DMS153 treated with DMSO at 0.1 percent for 48 hours (cell line): Measurements from ENCODE around the gene KIF26B.

ENCODE experiments used
- DNase-seq: peaks from one replicate; lab custom pipeline; 2025; ENCODE audit not compliant: unreplicated experiment; lab: John Stamatoyannopoulos, UW

The KIF26B gene

DNA sequence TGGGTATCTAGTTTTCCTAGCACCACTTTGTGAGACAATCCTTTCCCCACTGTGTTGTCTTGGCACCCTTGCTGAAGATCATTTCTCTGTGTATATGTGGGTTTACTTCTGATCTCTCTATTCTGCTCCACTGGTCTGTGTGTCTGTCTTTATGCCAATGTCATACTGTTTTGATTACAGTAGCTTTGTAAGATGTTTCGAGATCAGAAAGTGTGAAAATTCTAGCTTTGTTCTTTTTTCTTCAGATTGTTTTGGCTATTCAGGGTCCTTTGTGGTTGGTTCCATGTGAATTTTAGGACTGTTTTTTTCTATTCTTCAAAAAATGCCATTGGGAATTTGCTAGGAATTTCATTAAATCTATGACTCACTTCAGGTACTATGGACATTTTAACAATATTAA, 116.2 kb downstream of the KIF26B start:
- no peak for DNase-seq

DNA sequence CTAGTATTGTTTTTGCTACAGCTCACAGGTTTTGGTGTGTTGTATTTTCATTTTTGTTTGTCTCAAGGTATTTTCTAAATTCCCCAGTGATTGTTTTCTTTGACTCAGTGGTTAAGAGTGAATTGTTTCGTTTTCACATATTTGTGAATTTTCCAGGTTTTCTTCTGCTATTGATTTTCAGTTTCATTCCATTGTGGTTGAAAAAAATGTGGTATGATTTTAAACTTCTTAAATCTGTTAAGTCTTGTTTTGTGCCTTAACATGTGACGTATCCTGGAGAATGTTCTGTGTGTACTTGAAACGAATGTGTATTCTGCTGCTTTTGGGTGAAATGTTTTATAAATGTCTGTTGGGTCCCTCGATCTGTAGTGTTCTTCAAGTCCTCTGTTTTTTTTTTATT, 117.9 kb downstream of the KIF26B start:
- DNase-seq, result no peak

GRCh38 chr1:245276445-245276844, 121.7 kb downstream of the KIF26B start:
- no peak for DNase-seq

GRCh38 chr1:245277276-245277675, 122.5 kb downstream of the KIF26B start:
- peak; percentile 29 for DNase-seq

GRCh38 chr1:245278846-245279245, 124.1 kb downstream of the KIF26B start:
- no peak for DNase-seq

DNA sequence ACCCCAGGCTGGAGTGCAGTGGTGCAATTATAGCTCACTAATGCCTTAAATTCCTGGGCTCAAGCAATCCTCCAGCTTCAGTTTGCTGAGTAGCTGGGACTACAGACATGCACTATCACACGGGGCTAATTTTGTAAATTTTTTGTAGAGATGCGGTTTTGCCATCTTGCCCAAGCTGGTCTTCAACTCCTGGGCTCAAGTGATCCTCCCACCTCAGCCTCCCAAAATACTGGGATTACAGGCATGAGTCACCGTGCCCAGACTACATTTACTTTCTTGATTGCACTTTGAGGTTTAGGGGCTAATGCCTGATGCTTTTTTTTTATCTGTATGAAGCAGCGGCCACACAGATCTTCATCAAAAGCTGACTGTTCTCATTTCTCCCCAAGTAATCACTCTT, 124.6 kb downstream of the KIF26B start:
- no peak for DNase-seq

GRCh38 chr1:245283001-245283400, 128.2 kb downstream of the KIF26B start:
- no peak for DNase-seq

- DNase-seq, result no peak
Observed at GRCh38 chr1:245285168-245285567, 130.4 kb downstream of the KIF26B start.

DNA sequence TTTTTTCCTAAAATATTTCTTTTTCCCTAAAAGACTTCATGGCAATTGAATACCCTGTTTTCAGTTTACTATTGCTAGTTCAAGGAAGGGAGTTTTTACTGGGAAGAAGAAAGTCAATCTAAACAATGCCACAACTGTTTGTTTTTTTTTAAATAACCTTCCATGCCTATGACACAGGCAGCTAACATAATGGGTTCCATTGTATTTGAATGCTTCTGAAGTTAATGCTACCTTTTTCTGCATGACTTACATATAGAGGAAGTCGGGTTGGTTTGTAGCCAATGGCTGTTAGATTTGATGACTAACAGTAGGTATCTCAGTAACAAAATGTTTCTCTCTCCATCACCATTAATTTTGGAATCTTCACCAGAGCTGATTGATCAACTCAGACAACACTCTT, 134.0 kb downstream of the KIF26B start:
- DNase-seq, result no peak

DNA sequence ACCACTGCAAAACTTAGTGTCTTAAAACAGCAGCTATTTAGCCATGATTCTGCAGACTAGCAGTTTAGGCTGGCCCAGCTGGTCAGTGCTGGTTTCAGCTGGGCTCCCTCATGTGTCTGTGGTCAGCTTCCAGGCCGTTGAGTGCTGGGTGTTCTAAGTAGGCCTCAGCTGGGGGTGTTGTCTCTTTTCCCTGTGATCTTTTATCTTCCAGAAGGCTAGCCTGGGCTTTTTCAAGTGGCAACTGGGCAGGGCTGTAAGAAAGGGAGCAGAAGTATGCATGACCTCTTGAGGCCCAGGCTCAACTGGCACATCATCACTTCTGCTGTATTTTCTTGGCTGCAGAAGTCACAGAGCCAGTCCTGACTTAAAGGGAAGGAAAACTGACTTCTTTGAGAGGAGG, 136.1 kb downstream of the KIF26B start:
- DNase-seq, result no peak

DNA sequence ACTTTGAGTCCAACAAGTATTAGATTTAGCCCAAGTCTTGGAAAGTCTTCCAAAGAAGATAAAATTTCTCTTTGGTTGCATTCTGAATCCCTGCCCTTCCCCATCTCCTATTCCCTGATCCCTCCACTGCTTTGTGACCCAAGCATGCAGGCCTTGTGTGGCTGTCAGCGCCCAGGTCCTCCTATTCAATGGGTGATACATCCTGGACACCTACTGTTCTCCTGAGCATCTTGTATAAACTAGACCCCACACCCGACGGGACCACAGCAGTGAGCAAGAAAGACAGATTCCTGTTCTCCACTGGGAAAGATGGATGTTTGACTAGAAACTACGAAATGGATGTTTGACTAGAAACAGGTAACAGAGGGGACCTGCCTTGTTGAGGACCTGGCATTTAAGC, 136.6 kb downstream of the KIF26B start:
- no peak for DNase-seq

DNA sequence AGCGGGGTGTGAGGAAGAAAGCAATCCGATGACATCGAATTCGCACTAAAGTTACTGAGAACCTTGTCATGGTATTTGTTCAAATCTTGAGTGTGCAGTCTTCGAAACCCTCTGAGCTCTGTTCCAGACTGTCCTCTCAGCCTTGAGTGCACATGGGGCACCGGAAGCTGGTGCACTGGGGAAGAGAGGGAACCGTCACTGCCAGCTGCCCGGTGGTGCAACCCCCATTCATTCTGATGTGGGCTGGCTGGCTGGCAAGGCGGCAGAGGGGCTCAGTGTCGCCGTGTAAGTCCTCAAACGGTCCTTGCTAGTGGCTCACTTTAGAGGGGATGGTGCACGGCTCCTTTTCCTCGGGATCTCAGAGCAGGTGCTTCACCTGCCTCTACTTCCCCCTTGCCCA, 137.4 kb downstream of the KIF26B start:
- DNase-seq, result no peak

DNA sequence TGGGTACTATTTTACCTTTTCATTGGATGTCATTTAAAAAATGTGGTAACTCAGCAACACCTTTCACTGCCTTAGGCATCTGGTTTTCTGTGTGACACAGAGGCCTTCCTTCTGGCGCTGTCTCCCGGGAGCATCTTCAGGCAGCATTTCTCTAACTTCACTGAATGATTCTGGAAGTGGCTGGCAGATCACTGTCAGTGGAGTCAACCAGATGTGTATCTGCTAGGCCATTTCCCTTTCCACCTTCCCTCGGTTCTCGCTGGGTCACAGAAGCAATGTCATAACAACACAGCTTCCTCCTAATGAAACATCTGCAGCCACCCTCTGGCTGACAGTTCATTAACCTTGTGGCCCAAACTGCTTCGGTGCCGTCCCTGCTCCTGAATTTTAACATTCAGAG, 137.8 kb downstream of the KIF26B start:
- DNase-seq, result no peak

- DNase-seq, result no peak
Observed at GRCh38 chr1:245294020-245294419, 139.2 kb downstream of the KIF26B start.

DNA sequence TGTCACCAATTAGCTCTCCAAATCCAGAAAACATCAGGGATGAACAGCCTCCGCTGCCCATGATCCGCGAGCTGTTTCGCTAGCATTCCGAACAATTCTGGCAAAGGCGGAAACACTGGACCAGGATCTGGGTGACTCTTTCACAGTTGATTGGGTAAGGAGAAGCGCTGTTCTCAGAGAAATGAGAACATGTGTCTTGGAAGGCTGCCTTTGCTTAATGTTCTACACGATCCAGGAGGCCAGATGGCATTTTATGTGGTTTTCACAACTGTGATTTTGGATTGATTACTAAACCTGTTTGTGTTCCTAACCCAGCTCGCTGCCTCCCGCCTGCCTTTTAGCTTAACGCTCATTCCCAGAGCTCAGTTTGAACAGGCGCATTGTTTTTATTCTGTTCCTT, 144.0 kb downstream of the KIF26B start:
- DNase-seq, result no peak

DNA sequence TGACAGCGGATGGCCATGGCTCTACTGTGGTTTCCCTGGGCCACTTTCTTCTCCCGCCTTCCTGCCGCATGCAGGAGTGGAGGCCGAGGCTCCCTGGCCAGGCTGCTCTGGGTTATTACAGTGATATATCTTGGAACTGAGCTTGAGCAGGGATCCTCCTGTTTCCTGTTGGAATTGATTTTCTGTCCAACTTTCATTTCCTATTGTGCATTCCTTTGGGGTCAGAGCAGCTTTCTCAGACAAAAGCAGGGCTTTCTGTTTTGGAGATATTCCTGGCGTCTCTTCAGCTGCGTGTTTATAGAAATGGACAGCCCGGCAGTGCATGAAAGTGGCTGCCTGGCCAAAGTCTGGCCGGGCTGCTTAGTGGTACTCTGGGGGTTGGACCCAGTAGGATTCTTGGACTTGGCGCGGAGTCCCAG, 146.4 kb downstream of the KIF26B start:
- no peak for DNase-seq

GRCh38 chr1:245301921-245302320, 147.1 kb downstream of the KIF26B start:
- no peak for DNase-seq

GRCh38 chr1:245304698-245305097, 149.9 kb downstream of the KIF26B start:
- no peak for DNase-seq

- no peak for DNase-seq
Observed at GRCh38 chr1:245306020-245306419, 151.2 kb downstream of the KIF26B start.

DNA sequence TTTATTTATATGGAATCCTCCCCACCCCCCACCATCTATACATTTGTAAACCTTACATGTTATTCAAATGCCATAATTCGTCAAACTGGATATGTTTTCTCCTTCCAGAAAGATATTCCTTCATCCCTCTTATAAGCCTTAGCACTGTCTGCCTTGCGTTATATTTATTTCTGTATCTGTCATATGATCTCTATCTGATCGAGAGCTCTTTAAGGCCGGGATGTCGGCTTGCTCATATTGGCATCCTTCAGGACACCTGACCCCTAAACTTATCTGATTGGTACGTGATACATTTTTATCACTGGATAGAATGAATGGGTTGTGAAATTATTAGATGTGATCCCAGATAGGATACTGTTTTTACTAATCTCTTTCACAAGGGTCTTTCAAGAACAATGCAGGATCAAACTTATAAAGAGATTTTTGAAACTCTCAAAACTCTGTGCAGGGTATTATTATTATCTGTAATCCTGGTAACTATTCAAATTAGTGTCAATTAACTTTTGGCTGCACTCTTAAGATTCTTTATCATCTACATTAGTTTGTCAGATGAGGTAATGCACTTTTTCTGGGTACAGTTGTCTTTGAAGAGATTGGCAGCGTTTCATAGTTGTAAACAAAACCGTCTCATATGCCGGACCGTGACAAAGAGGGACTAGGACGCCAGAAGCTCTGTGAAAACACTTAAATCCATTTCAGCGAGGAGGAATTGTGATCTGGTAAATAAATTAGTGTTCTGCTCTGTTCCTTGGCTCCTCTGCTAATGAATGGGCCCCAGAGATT, 152.0 kb downstream of the KIF26B start:
- DNase-seq, result peak; percentile 35

GRCh38 chr1:245310571-245311531, 156.1 kb downstream of the KIF26B start:
- DNase-seq, result no peak

DNA sequence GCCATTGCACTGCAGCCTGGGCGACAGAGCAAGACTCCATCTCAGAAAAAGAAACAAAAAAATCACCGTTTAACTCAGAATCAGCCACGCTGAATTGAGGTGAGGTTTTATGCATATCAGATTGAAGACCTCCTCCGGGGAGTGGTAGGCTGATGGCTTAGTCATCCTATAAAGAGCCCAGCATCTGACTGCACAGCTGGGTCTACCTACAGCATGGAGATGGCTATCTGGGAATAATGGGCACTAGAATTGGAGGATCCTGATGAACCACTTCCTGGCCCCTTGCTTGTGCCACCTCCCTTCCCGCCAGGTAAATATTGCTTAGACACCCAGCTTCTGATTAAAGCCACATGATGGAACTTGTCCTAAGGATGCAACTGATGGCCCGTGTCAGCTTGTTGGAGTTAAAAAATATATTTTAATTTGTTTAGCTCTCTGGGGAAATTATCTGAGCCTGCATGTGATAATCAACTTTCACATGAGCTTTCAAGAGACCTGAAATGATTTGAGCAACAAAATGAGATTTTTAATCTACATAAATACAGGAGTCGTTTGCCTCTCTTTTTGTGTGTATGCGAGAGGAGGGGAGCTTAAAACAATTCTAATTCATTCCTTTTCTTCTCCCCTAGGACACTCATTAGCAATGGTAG, 157.2 kb downstream of the KIF26B start:
- no peak for DNase-seq
